ENCODE measurements around the gene GSC2.

DNA sequence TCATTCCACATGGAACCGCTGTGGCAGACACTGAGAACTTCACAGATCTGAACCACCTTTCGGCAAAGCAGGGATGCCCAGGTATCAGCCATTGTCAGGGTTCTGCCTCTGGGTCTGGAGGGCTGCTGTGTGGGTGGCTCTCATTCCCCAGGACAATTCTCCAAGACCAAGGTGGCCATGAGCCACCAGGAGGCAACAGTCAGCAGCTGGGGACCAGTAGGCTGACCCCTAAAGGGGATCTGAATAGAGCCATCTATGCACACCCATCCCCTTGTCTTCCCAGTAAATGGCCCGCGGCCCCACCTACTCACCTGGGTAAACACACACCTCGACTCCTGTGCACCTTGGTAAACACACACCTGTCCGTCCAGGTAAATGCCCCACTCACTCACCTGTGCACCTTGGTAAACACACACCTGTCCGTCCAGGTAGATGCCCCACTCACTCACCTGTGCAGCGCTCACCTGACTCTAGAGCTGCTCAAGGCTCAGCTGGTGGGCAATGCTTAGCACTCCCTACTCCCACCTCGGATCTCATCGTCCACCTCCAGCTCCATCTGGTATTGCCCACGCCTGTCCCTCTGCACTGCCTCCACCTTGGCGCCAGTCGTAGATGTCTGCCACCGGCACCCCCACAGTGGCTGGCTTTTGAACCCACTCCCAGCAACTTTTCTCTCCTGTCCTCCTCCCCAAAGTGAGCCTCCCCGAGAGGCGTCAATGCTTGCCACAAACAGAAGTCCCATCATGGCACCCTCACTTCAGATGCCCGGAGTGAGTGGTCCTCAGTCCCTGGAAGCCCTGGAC, 18.2 kb upstream of the GSC2 start:
- TF ChIP-seq GATA2 (IDR thresholded peaks at IDR 0.05; ENCODE audit: low read depth, low read length): no peak
- TF ChIP-seq GATA3 (IDR thresholded peaks at IDR 0.05; ENCODE audit: low read depth, low read length): no peak

Measured in SH-SY5Y (cell line).